NB4 (cell line): Measurements from ENCODE around the gene MAST1.

ENCODE experiments used
- DNase-seq: peaks from one replicate; pipeline ENCODE4 v3.0.0; 2010; ENCODE audit warnings: low read depth
- H3K4me3 ChIP-seq: one replicate; pipeline ENCODE4 v1.5.1; 2011; ENCODE audit warnings: mild to moderate bottlenecking, low read depth, low read length, moderate library complexity
- MAX ChIP-seq: IDR thresholded peaks from 2 replicates; pipeline ENCODE4 v1.6.1; 2011; ENCODE audit warnings: low read depth, low read length
- MYC ChIP-seq: IDR thresholded peaks from 2 replicates; pipeline ENCODE4 v1.6.1; 2011; ENCODE audit warnings: low read depth, low read length
- POLR2A ChIP-seq: IDR thresholded peaks from 2 replicates; pipeline ENCODE4 v1.6.1; 2011; ENCODE audit warnings: mild to moderate bottlenecking; ENCODE audit not compliant: insufficient read length; ENCODE audit errors: extremely low read depth
- TF ChIP-seq, protein P1 (sequence below): IDR thresholded peaks from one replicate; pipeline ENCODE4 v1.5.1; 2012; ENCODE audit warnings: low read depth, low read length

Gene MAST1

DNA sequence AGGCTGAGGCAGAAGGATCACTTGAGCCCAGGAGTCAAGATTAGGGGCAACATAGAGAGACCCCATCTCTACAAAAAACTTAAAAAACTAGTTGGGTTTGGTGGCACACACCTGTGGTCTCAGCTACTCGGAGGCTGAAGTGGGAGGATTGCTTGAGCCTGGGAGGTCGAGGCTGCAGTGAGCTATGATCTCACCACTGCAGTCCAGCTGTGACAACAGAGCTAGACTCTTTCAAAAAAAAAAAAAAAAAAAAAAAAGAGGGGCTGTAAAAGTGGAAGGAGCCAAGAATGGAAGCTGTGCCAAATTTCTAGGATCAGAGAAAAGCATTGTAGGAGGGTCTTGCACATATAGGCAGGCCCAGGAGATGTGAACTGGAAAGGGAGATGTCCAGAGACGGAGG lies 33.4 kb downstream of the MAST1 start:
- H3K4me3 ChIP-seq = no peak overlapping the region
- TF ChIP-seq MYC = no peak
- TF ChIP-seq POLR2A = no peak
- TF ChIP-seq MAX = no peak
- TF ChIP-seq, protein P1, sequence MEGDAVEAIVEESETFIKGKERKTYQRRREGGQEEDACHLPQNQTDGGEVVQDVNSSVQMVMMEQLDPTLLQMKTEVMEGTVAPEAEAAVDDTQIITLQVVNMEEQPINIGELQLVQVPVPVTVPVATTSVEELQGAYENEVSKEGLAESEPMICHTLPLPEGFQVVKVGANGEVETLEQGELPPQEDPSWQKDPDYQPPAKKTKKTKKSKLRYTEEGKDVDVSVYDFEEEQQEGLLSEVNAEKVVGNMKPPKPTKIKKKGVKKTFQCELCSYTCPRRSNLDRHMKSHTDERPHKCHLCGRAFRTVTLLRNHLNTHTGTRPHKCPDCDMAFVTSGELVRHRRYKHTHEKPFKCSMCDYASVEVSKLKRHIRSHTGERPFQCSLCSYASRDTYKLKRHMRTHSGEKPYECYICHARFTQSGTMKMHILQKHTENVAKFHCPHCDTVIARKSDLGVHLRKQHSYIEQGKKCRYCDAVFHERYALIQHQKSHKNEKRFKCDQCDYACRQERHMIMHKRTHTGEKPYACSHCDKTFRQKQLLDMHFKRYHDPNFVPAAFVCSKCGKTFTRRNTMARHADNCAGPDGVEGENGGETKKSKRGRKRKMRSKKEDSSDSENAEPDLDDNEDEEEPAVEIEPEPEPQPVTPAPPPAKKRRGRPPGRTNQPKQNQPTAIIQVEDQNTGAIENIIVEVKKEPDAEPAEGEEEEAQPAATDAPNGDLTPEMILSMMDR = no peak
- no peak for DNase-seq

DNA sequence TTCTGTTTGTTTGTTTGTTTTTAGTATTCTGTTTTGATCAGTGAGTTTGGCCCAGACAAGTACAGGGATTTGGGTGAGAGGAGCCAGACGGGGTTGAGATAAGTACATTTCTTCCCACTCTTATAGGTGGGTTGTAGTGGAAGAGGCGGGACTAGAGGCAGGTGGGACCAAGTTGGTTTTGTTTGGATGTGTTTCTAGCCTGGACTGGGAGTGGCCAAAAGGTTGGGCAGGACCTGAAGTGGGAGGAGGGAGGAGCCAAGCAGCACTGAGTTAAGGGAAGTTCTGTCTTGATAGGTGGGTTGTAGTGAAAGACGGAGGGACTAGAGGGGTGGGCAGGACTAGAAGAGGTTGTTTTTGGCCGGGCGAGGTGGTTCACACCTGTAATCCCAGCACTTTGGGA lies 33.9 kb downstream of the MAST1 start:
- DNase-seq = no peak
- TF ChIP-seq, protein P1 = no peak
- TF ChIP-seq MYC (no peak), MAX (no peak), POLR2A (no peak)
- H3K4me3 ChIP-seq = no peak overlapping the region

DNA sequence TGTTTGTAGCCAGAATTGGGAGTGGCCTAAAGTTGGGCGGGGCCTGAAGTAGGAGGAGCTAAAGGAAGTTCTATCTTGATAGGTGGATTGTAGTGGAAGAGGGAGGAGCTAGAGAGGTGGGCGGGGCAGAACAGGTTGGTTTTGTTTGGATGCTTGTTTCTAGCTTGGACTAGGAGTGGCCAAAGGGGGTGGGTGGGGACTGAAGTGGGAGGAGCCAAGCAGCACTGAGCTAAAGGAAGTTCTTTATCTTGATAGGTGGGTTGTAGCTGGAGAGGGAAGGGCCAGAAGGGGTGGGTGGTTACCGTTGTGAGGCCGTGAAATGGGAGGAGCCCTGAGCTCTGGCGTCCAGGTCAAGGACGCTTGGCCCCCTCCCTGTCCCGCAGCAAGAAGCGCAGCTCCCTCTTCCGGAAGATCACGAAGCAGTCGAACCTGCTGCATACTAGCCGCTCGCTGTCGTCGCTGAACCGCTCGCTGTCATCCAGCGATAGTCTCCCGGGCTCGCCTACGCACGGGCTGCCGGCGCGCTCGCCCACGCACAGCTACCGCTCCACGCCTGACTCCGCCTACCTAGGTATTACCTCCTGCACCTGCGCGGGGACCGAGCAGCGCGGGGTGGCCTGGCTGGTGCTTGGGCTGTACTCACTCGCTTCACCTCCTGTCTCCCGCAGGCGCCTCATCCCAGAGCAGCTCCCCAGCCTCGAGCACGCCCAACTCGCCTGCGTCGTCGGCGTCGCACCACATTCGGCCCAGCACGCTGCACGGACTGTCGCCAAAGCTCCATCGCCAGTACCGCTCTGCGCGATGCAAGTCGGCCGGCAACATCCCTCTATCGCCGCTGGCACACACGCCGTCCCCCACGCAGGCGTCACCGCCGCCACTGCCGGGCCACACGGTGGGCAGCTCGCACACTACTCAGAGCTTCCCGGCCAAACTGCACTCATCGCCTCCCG lies 34.9 kb downstream of the MAST1 start:
- DNase-seq = peak; percentile 49
- H3K4me3 ChIP-seq = no peak overlapping the region
- TF ChIP-seq MAX (no peak), MYC (no peak), POLR2A (no peak)
- TF ChIP-seq, protein P1 = no peak

- TF ChIP-seq MYC (no peak), MAX (no peak), POLR2A (no peak)
- TF ChIP-seq, protein P1 = no peak
- DNase-seq = no peak
- H3K4me3 ChIP-seq = no peak overlapping the region
Observed at GRCh38 chr19:12873891-12874745, 35.8 kb downstream of the MAST1 start.

DNA sequence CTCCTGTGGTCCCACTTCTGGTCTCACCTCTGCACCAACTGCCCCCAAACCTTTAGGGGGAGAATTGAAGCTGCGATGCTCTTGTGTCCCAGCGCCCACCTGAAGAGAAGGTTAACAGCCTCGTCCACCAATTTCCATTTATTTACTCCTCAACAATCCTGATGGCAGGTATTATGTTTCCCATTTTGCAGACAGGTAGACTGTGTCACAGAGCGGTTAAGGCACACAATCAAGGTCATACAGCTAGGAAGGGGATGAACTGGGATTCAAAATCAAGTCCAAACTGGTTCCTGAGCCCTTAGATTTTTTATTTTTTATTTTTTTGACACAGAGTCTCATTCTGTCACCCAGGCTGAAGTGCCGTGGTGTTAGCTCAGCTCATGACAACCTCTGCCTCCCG lies 36.8 kb downstream of the MAST1 start:
- TF ChIP-seq MYC = no peak
- TF ChIP-seq, protein P1 = no peak
- TF ChIP-seq POLR2A = no peak
- TF ChIP-seq MAX = no peak
- DNase-seq = no peak
- no peak overlapping the region for H3K4me3 ChIP-seq
